Activated CD8-positive, alpha-beta T cell treated with anti-CD3 and anti-CD28 coated beads for 36 hours (primary cell): ENCODE results near the gene ATP10B. TPM values are rescaled to one million over a fixed set of nuclear protein-coding genes. Genes with fewer than 3 reads are reported as not detected.

ENCODE experiments used
- ATAC-seq: fragments of 200-7000 bp; cut with Tn5 transposase; one replicate; pipeline ENCODE4 v1.10.0; 2021; ENCODE audit warnings: mild to moderate bottlenecking, moderate library complexity
- CTCF ChIA-PET: fragments of 350-600 bp; sonication (Branson Sonifier 250); formaldehyde crosslinking; loops from one replicate; lab custom pipeline; 2021; ENCODE audit warnings: antibody characterized with exemption; lab: Charles Lee
- POLR2A ChIA-PET: fragments of 350-600 bp; sonication (Branson Sonifier 250); formaldehyde crosslinking; loops from one replicate; lab custom pipeline; 2021; ENCODE audit warnings: antibody characterized with exemption; lab: Charles Lee
- DNase-seq: peaks from one replicate; pipeline ENCODE4 v3.0.0-alpha.2; 2020
- H3K27ac Mint-ChIP-seq: one replicate; pipeline ENCODE4 v1.8.0; 2021; ENCODE audit warnings: mild to moderate bottlenecking, mixed read lengths
- H3K27me3 Mint-ChIP-seq: one replicate; pipeline ENCODE4 v1.8.0; 2021; ENCODE audit warnings: mixed read lengths
- H3K36me3 Mint-ChIP-seq: one replicate; pipeline ENCODE4 v1.8.0; 2021; ENCODE audit warnings: low read depth, mixed read lengths
- H3K4me1 Mint-ChIP-seq: one replicate; pipeline ENCODE4 v1.8.0; 2021; ENCODE audit warnings: low read depth, mixed read lengths
- H3K4me3 Mint-ChIP-seq: one replicate; pipeline ENCODE4 v1.8.0; 2021; ENCODE audit warnings: mild to moderate bottlenecking, moderate library complexity, mixed read lengths
- H3K9me3 Mint-ChIP-seq: one replicate; pipeline ENCODE4 v1.8.0; 2021; ENCODE audit warnings: mixed read lengths
- intact Hi-C: fragments of 100-400 bp; cut with micrococcal nuclease; formaldehyde crosslinking; loops from one replicate; pipeline ENCODE4 v1.10.0; 2022
- total RNA-seq, 2 experiments: library from RNA; stranded (reverse); gene quantifications; one replicate each; pipeline ENCODE4 v1.2.3, GENCODE V29; 2021
- TF ChIP-seq, protein P1 (sequence below): fragments of 200-600 bp; IDR thresholded peaks from one replicate; pipeline ENCODE4 v1.8.0; 2022; ENCODE audit warnings: antibody characterized with exemption, mild to moderate bottlenecking

The ATP10B gene
- total RNA-seq, 2 experiments from 2014 or later, result not detected

DNA sequence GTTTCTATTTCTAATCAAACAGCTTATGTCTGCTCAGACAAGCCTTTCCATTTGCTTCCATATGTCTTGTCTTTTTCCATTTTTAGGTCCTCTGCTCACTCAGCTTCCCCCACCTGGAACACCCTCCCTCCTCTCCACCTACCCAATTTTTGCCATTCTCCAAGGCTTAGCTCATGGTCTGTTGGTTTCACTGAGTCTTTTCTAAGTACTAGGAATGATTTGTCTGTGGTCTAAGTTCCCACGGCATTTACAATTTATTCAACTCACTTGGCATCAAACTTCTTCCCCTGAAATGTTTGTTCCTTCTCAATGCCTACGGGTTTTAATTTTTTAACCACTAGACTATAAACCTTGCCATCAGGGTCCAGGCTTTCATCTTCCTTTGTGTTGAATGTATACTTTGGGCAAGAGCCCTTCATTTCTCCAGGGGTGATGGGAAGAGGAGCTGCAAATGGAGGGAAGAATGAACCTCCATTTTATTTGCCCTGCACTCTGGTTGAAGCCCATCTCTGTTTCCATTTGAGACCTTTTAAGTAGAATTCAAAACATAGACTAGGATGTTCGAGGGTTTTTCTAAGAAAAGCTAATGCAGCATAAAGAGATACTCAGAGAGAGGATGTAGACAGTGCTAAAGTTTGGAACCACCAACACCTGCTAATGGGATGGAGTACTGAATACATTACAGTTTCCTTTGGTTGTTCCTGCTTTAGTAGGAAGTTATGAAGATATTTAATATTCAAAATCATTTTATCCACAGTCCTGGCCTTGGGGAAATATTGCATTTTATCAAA lies 326.3 kb downstream of the ATP10B start:
- Mint-ChIP-seq H3K4me1 (peaks cover 6% of the 10 kb centered on the region), H3K27ac (no peak overlapping the region), H3K9me3 (no peaks in the 10 kb centered on the region), H3K27me3 (peaks cover 3% of the 10 kb centered on the region), H3K36me3 (no peaks in the 10 kb centered on the region), H3K4me3 (no peak overlapping the region)
- CTCF ChIA-PET, result interaction anchor here (0.9 to 1.3 kb wide), 3 partner anchors 16 to 87 kb away, joined by 3 to 6 read pairs (median 3); no protein-coding TSS in a partner anchor
- intact Hi-C loops, result no loop called here
- POLR2A ChIA-PET, result no interaction called here
- ATAC-seq, result no peak
- TF ChIP-seq, protein P1, sequence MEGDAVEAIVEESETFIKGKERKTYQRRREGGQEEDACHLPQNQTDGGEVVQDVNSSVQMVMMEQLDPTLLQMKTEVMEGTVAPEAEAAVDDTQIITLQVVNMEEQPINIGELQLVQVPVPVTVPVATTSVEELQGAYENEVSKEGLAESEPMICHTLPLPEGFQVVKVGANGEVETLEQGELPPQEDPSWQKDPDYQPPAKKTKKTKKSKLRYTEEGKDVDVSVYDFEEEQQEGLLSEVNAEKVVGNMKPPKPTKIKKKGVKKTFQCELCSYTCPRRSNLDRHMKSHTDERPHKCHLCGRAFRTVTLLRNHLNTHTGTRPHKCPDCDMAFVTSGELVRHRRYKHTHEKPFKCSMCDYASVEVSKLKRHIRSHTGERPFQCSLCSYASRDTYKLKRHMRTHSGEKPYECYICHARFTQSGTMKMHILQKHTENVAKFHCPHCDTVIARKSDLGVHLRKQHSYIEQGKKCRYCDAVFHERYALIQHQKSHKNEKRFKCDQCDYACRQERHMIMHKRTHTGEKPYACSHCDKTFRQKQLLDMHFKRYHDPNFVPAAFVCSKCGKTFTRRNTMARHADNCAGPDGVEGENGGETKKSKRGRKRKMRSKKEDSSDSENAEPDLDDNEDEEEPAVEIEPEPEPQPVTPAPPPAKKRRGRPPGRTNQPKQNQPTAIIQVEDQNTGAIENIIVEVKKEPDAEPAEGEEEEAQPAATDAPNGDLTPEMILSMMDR, result no peak
- DNase-seq, result no peak

DNA sequence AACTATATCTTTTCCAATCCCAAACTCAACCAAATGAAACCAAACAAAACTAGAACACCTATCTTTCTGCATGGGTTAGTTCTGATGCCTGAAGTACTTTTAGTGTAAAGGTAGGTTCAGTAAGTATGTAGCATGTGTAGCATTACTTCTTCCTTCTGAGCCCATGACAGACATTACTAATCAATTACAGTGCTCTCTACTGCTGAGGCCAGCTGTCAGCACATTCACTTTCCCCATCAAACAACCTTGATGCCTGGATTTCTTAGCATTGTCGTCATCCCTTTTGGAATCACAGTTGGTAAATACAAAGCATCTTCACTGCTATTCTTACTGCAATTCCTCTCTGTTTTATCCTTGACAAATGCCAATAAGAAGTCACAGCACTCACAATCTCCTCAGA lies 327.2 kb downstream of the ATP10B start:
- H3K9me3 Mint-ChIP-seq, result no peaks in the 10 kb centered on the region
- no peak overlapping the region for H3K27ac Mint-ChIP-seq
- DNase-seq (no peak), ATAC-seq (no peak)
- peaks cover 3% of the 10 kb centered on the region for H3K27me3 Mint-ChIP-seq
- no peaks in the 10 kb centered on the region for H3K36me3 Mint-ChIP-seq
- ChIA-PET POLR2A (no interaction called here), CTCF (no interaction called here)
- peaks cover 6% of the 10 kb centered on the region for H3K4me1 Mint-ChIP-seq
- intact Hi-C loops, result no loop called here
- TF ChIP-seq, protein P1, result no peak
- no peak overlapping the region for H3K4me3 Mint-ChIP-seq

DNA sequence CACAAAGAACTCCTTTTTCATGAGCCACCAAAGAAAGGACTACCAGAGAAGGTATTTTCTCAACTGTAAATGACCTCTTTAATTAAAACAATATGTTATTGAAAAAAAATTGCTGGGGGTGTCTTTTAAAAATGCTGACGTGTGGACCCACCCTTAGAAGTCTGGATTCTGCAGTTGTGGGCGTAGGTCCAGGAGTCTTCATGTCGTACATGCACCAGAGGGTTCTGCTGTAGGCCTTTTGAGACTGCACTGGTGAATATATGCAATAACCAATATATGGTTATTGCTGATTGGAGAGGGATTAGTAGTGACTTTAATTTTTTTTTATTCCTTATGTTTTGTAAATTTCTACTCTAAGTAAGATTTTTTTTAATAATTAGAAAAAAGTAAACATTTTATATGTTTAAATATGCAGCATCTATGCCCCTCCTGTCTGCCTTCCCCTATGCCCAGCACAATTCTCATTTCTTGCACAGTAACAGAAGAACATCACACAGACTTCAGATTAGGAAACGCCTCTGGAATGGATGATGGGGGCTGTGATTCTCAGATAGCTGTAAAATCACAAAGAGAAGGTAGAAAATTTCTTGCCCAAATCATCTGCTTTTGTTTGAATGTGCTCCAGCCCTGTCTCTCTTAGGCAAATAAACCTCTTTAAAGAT lies 328.4 kb downstream of the ATP10B start:
- peaks cover 6% of the 10 kb centered on the region for H3K4me1 Mint-ChIP-seq
- H3K9me3 Mint-ChIP-seq, result no peaks in the 10 kb centered on the region
- DNase-seq (no peak), ATAC-seq (no peak)
- CTCF ChIA-PET, result no interaction called here
- no peak overlapping the region for H3K4me3 Mint-ChIP-seq
- H3K27me3 Mint-ChIP-seq, result no peaks in the 10 kb centered on the region
- H3K27ac Mint-ChIP-seq, result no peak overlapping the region
- intact Hi-C loops, result no loop called here
- no peaks in the 10 kb centered on the region for H3K36me3 Mint-ChIP-seq
- POLR2A ChIA-PET, result interaction anchor here (0.6 kb wide), 1 partner anchor 70 kb away, joined by 5 read pairs; no protein-coding TSS in a partner anchor
- TF ChIP-seq, protein P1, result no peak

DNA sequence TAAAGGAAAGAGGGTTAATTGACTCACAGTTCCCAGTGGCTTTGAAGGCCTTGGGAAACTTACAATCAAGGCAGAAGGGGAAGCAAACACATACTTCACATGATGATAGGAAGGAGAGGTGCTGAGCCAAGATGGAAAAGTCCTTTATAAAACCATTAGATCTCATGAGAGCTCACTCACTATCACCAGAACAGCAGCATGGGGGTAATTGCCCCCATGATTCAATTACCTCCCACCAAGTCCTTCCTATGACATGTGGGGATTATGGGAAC lies 330.7 kb downstream of the ATP10B start:
- Mint-ChIP-seq H3K4me3 (no peak overlapping the region), H3K27me3 (no peaks in the 10 kb centered on the region), H3K27ac (no peak overlapping the region), H3K9me3 (no peaks in the 10 kb centered on the region), H3K4me1 (peaks cover 6% of the 10 kb centered on the region), H3K36me3 (no peaks in the 10 kb centered on the region)
- intact Hi-C loops, result no loop called here
- ATAC-seq (no peak), DNase-seq (no peak)
- ChIA-PET POLR2A (interaction anchor here (0.6 kb wide), 1 partner anchor 218 kb away, joined by 3 read pairs; no protein-coding TSS in a partner anchor), CTCF (interaction anchor here (1.2 kb wide), 1 partner anchor 1180 kb away, joined by 3 read pairs; no protein-coding TSS in a partner anchor)
- TF ChIP-seq, protein P1, result no peak
